ENCODE results near the gene DCP2. TPM values are rescaled to one million over a fixed set of nuclear protein-coding genes. Genes with fewer than 3 reads are reported as not detected.
"Not testable (repeated sequence)": the region's sequence is repeated elsewhere in the genome, so short reads cannot be mapped to it uniquely, and the experiment has no call there.

The DCP2 gene
- 22.1 and 28.4 TPM in 2 replicates for total RNA-seq (2014; rRNA removed; shearing (Covaris generic))

DNA sequence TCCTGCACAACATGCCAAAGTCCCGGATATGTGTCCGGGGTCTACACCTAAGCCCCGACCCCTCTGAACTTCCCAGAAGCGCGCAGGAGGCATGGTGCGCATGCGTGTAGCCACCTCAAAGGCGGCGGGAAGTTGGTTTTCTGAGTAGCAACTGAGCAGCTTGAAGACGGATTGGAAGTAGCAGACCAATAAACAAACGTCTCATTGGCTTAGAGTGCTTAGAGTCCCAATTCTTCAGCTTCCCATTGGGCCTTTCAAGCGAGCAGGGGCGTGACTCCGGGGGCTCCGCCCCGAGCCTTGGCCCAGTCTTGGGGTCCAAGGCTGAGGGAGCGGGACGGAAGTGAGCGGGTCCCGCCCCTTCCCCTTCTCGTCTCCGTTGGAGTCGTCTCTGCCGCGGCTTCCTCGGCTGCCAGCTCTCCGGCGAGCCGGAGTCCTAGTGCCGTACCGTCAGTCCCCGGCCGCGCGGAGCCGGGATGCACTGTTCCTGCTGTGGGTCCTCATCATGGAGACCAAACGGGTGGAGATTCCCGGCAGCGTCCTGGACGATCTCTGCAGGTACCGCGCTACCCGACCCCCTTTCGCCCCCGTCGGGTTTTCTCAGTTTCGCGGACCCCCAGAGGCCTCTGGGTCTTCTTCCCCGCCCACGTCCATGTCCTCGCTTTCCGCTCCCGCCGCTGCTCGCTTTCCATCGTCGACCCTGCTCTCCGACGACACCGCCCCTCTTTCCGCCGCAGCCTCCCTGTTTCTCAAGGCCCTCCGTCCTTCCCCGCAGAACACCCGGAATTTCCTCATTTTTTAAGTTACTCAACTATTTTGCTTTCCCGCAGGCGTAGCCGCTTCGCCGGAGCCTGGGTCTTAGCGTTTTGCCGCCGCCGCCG is at the start of gene DCP2:
Gene DCP2, plus strand, starts transcription at position 367 of the 878 bp plus-strand sequence. Its CDS starts 136 bp downstream, at position 503.
- DNase-seq (ENCODE audit: low read depth), result peak; percentile 98

DNA sequence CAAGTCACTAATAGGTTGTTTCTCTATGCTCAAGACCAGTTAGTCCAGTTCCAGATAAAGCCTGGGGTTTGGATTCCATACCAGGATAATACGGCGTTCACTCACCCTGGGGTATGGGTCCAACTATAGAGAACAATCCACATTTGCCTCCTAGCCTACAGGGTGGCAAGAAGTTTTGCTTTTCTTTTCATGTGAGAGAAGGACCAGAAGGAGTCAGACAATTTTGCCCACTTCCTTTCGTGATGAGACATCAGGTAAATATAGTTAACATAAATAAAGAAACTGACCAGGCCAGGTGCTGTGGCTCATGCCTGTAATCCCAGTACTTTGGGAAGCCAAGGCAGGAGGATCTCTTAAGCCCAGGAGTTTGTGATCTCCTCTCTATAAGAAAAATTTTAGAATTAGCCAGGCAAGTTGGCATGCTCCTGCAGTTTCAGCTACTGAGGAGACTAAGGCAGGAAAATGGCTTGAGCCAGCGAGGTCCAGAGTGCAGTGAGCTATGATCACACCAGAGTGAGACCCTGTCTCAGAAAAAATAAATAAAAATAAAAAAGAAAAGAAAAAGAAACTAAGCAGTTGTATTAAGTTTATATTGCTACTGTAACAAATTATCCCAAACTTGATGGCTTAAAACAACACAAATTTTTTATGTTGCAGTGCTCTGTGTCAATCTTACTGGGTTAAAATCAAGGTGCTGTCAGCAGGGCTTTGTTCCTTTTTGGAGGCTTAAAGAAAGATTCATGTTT is 47.1 kb upstream of the DCP2 start:
- no peak for DNase-seq (ENCODE audit: low read depth)

- DNase-seq (ENCODE audit: low read depth), result no peak
These were observed 46.6 kb upstream of the DCP2 start for GRCh38 chr5:112930082-112930344.

DNA sequence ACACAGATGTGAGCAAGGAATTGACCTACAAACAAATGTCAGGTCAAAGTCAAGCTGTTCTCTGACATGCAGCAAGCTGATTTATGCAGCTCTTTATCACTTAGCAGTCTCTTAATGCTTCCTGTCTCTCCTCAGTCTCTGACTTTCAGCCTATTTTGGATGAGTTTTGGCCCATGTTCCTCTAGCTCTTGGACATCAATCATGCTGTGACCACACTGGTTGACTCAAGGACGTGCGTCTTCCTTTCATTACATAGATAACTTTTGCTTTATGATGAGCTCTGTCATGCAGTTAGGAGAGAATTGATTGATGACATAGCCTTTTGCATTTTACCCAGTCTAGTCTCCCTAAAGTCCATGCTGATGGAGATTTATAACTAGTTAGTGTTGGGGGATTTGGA is 45.1 kb upstream of the DCP2 start:
- peak; percentile 70 for DNase-seq (ENCODE audit: low read depth)

- no peak for DNase-seq (ENCODE audit: low read depth)
These were observed 43.5 kb upstream of the DCP2 start for GRCh38 chr5:112933105-112933504.

DNA sequence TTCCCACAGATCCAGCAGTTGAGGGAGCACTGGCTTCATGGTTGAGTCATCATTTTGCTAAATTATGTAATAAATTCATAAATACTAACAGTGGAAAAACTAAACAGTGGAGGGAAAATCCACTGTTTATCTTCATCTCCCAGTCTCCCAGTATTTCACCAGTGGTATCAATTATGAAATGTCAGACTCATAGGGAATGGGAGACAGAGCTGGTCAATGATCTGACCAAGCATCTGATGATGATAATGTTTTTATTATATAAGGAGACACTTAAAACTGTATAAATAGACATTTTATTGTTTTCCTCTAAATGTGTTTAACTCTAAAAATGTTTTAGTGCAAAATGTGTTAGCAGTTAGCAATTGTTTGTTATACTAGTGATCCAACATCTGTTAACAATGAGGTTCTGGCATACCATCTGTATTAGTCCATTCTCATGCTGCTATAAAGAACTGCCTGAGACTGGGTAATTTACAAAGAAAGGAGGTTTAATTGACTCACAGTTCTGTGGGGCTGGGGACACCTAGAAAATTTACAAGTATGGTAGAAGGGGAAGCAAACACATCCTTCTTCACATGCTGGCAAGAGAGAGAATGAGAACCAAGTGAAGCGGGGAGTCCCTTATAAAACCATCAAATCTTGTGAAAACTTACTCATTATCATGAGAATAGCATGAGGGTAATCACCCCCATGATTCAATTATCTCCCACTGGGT is 42.8 kb upstream of the DCP2 start:
- peak; percentile 45 for DNase-seq (ENCODE audit: low read depth)

GRCh38 chr5:112934366-112934663 is 42.3 kb upstream of the DCP2 start:
- DNase-seq (ENCODE audit: low read depth), result no peak

- no peak for DNase-seq (ENCODE audit: low read depth)
These were observed 40.9 kb upstream of the DCP2 start for GRCh38 chr5:112935675-112936074.

GRCh38 chr5:112938286-112938685 is 38.3 kb upstream of the DCP2 start:
- no peak for DNase-seq (ENCODE audit: low read depth)

DNA sequence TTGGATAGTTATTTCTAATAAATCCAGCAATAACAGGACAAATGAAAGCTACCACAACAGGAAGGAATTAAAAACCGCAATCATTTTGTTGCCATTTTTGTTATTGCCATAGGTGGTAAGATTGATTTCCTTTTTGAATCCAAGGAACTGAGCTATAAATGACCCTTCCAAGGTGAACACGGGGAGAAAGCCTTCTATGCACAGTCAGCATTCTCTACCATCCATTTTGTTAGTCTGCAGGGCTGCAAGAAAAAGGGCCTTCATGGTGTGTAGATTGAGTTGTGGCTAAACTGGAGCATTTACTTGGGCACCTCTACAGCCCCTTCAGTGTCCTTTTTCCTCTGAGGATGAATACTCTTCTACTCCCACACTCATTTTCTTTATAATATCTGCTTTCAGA is 35.9 kb upstream of the DCP2 start:
- DNase-seq (ENCODE audit: low read depth), result no peak

DNA sequence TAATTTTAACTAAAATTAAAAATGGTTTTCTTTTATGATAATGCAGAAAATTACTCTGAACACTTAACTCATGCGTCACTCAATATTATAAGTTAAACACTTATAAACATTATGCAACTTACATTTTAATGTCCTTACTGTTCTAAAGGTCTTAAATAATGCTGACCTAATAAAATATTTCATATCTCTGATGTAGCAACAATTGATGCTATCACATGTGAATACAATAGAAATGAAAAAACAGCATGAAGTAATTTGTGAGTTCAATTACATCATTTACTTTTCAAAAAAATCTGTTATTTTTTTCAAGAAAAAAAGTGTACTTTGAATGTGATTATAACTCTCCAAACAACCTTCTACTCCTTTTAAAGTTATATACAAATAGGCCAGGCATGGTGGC is 28.1 kb upstream of the DCP2 start:
- DNase-seq (ENCODE audit: low read depth), result no peak

DNA sequence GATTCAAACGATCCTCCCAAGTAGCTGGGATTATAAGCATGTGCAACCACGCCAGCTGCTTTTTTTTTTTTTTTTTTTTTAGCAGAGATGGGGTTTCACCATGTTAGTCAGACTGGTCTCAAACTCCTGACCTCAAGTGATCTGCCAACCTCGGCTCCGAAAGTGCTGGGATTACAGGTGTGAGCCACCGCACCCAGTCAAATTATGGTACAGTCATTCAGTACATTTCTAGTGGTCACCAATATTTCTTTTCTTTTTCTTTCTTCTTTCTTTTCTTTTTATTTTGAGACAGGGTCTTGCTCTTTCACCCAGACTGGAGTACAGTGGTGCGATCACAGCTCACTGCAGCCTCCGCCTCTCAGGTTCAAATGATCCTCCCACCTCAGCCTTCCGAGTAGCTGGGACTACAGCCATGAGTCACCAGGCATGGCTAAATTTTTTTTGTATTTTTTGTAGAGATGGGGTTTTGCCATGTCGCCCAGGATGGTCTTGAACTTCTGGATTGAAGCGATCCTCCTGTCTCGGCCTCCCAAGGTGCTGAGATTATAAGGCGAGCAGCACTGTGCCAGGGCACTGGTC is 25.4 kb upstream of the DCP2 start:
- DNase-seq (ENCODE audit: low read depth), result no peak

- no peak for DNase-seq (ENCODE audit: low read depth)
These were observed 20.0 kb upstream of the DCP2 start for GRCh38 chr5:112956606-112957005.

- DNase-seq (ENCODE audit: low read depth), result no peak
These were observed 19.4 kb upstream of the DCP2 start for GRCh38 chr5:112957036-112957808.

- peak; percentile 94 for DNase-seq (ENCODE audit: low read depth)
These were observed 18.2 kb upstream of the DCP2 start for GRCh38 chr5:112958093-112959088.

- peak; percentile 79 for DNase-seq (ENCODE audit: low read depth)
These were observed 16.7 kb upstream of the DCP2 start for GRCh38 chr5:112959872-112960271.

GRCh38 chr5:112960315-112960714 is 16.3 kb upstream of the DCP2 start:
- DNase-seq (ENCODE audit: low read depth), result no peak

GRCh38 chr5:112960863-112961504 is 15.6 kb upstream of the DCP2 start:
- DNase-seq (ENCODE audit: low read depth), result no peak

DNA sequence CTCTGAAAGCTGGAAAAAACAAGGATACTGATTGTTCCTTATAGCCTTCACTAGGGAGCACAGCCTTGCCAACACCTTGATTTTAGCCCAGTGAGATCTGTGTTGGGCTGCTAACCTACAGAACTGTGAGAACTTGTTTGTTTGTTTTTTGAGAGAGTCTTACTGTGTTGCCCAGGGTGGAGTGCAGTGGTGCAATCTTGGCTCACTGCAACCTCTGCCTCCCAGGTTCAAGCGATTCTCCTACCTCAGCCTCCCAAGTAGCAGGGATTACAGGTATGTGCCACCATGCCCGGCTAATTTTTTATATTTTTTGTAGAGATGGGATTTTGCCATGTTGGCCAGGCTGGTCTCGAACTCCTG is 13.2 kb upstream of the DCP2 start:
- DNase-seq (ENCODE audit: low read depth), result not testable (repeated sequence)

DNA sequence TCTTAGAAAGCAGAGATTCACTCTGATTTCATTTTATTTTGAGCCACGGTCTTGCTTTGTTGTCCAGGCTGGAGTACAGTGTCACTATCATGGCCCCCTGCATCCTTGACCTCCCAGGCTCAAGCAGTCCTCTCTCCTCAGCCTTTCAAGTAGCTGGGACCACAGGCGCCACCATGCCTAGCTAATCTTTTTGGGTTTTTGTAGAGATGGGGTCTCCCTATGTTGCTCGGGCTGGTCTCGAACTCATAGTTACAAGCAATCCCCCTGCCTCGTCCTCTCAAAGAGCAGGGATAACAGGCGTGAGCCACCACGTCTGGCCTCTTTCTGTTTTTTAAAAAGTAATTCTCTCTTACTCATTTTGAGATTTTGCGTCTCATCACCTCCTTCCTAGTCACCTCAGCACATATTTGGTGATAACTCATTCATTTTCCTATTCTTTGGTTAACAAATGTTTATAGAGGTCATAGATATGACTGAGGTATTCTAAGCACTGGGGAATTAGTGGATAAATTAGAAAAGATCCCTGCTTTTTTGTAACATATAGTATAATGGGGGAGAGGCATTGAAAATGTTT is 10.8 kb upstream of the DCP2 start:
- no peak for DNase-seq (ENCODE audit: low read depth)

Data from RPMI7951 (cell line).